ENCODE measurements around the gene TFAP2C.

DNA sequence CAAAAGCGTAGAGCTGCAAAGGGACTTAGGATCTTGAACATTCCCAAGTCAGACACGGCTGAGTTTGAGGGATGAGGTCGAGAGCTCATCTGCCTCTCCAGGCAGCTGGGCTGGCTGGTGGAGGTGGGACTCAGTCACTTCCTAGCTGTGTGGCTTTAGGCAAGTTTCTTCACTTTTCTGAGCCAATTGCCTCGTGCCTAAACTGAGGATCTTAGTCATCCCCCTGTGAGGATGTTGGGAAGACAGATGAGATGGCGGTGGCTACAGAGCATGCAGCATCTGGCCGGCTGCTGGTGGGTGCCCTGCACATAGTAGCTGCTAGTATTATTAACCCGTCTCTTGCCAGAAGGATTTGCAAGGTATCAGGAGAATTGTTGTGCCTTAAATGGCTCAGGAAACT is 27.5 kb downstream of the TFAP2C start:
- TF ChIP-seq, protein P1, sequence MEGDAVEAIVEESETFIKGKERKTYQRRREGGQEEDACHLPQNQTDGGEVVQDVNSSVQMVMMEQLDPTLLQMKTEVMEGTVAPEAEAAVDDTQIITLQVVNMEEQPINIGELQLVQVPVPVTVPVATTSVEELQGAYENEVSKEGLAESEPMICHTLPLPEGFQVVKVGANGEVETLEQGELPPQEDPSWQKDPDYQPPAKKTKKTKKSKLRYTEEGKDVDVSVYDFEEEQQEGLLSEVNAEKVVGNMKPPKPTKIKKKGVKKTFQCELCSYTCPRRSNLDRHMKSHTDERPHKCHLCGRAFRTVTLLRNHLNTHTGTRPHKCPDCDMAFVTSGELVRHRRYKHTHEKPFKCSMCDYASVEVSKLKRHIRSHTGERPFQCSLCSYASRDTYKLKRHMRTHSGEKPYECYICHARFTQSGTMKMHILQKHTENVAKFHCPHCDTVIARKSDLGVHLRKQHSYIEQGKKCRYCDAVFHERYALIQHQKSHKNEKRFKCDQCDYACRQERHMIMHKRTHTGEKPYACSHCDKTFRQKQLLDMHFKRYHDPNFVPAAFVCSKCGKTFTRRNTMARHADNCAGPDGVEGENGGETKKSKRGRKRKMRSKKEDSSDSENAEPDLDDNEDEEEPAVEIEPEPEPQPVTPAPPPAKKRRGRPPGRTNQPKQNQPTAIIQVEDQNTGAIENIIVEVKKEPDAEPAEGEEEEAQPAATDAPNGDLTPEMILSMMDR (IDR thresholded peaks at IDR 0.05), result no peak
- TF ChIP-seq, protein P2, sequence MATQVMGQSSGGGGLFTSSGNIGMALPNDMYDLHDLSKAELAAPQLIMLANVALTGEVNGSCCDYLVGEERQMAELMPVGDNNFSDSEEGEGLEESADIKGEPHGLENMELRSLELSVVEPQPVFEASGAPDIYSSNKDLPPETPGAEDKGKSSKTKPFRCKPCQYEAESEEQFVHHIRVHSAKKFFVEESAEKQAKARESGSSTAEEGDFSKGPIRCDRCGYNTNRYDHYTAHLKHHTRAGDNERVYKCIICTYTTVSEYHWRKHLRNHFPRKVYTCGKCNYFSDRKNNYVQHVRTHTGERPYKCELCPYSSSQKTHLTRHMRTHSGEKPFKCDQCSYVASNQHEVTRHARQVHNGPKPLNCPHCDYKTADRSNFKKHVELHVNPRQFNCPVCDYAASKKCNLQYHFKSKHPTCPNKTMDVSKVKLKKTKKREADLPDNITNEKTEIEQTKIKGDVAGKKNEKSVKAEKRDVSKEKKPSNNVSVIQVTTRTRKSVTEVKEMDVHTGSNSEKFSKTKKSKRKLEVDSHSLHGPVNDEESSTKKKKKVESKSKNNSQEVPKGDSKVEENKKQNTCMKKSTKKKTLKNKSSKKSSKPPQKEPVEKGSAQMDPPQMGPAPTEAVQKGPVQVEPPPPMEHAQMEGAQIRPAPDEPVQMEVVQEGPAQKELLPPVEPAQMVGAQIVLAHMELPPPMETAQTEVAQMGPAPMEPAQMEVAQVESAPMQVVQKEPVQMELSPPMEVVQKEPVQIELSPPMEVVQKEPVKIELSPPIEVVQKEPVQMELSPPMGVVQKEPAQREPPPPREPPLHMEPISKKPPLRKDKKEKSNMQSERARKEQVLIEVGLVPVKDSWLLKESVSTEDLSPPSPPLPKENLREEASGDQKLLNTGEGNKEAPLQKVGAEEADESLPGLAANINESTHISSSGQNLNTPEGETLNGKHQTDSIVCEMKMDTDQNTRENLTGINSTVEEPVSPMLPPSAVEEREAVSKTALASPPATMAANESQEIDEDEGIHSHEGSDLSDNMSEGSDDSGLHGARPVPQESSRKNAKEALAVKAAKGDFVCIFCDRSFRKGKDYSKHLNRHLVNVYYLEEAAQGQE (IDR thresholded peaks at IDR 0.05; ENCODE audit: insufficient read depth in 1 of 2, low read depth in 2 of 2, low read length in 1 of 2), result no peak
